ENCODE measurements around the gene LANCL2.

The LANCL2 gene

DNA sequence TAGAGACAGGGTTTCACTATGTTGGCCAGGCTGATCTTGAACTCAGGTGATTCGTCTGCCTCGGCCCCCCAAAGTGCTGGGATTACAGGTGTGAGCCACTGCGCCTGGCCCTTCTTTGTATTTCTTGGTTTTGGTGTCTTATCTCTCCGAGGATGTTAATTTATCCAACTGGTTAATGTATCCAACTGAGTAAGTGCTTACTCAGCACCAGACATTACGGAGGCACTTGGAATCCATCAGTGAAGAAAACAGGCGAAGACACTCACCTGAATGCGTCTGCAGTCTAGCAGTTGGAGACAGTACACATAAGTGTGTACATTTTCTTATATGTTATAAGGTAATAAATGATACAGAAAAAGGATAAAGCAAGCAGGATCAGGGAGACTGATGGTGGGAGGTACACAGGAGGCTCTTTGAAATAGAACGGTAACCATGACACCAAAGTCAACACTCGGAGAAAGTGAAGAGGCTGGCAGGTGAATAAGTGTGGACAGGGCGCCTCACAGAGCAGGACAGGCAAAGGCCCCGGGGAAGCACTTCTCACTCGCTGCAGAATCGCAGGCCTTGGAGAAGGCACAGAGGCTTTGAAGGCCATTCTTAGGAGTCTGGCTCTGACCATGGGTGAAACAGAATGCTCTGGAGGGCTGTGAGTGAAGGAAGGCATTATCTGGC lies 73.1 kb downstream of the LANCL2 start:
- no peak for DNase-seq (ENCODE audit: low read depth)

DNA sequence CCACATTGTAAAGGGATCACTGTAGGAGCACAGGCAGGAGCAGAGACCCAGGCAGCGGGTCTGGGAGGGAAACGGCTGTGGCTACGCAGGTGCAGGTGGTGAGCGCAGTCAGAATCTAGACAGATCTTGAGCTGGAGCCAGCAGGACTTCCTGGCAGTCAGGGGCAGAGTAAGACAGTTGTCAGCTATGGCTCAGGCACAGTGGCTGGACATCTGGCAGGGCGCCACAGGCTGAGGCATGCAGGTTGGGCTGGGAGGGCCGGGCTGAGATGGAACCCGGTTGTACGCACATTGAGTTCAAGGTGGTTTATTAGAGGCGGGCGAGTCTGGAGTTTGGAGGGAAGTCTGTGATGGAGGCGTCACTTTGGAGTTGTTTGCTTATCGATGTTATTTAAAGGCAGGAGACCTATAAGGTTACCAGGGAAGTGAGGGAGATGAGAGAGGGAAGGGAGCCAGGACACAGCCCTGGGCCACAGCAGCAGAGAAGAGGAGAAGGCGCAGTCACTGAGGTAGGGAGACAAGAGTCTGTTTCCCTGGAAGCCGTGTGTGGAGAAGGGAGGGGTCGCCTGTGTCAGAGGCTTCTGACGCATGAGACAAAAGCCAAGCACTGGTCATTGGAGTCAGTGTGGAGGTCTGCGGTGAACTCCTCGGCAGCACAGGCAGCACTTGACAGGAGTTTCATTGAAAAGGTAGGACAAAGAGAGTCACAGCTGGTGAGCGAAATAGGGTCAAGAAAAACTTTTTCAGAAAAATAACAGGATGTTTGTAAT lies 73.8 kb downstream of the LANCL2 start:
- peak; percentile 35 for DNase-seq (ENCODE audit: low read depth)

DNA sequence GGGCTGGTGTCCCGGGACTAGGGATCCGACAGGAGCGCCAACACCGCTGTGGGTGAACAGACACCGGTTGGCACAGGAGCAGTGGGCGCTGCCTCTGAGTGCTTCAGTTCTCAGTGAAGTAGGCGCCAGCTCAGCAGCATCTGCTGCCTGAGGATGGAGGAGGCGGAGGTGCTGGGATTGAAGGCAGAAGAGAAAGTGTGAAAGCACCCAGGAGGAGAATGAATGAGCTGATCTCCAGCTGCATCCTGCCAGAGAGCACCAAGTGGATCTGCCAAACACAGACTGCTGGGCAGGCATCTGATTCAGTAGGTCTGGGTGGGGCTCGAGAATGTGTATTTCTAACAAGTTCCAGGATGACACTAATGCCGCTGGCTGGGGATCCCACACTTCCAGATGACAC lies 74.5 kb downstream of the LANCL2 start:
- peak; percentile 65 for DNase-seq (ENCODE audit: low read depth)

DNA sequence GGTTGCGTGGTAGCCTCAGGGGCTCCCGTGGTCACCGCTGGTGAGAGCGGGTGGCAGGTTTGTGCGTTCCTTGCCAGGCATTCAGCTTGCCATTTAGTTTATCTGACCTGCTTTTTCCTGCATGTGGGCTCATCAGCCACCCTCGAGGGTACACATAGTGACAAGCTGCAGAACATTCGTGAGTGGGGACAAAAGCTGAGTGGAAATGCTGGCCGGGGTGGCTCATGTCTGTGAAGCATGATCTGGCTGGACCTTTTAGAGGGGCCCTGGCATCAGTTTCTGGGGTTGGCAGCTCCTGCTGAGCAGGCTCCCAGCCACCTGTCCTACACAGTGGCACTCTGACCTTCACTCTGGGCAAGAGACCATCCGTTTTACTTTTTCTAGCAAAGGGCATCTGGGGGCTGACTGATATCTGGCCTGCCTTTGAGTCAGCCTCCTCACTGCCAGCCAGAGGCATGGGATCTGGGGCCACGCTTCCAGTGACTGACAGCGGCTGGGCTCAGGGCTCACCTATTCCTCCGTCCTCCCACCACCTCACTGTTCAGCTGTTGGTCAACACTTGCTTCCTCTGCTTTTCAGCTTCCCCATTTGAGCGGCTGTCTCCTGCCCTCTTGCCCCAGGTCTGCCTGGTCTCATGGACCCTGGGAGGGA lies 75.0 kb downstream of the LANCL2 start:
- no peak for DNase-seq (ENCODE audit: low read depth)

DNA sequence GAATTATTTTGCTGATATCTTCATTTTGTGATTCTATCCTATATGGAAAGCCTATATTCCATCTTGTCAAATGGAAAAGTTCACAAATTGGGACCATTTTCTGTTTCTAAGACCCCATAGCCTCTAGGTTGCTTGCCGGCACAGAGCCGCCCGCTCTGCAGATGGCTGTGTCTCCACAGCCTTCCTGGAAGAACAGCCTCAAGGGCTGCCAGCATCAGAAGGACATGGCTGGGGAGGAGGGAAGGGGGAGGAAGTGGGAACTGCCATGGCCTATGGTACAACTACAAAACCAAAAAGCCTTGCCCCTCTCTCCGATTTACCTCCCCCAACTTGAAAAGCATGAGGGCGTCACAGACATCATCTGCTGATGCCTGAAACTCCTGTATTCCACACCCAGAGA lies 75.9 kb downstream of the LANCL2 start:
- DNase-seq (ENCODE audit: low read depth), result no peak

DNA sequence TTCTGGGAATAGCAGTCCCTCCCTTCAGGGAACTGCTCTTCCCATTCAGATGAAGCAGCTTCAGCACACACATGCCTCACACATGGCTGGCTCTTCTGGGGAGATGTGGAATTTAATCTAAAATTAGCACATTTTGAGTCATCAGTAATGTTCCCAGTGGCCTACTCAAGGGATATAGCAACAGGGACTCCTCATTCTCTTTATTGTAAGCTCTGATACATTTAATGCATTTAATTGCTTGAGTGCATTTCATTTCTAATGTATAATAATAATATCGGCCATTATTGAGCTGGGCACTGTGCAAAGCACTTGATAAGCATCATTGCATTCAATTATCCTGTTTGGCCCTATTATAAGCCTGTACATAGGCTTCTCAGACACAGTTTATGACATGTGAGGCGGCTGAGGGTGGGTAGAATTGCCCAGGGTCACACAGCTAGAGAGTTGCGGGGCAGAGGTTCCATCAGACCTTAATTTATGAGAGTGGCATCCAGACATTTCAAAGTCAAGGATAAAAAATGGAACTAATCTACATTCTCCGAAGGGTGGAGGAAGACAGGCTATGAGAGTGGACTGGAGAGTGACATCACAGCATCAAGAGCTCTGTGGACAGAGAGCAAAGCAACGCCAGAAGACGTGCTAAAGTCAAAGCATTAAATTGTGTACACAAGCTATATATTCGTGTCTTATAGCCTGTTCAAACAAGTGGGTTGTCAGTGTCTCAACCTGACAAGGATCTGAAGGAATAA lies 76.8 kb downstream of the LANCL2 start:
- DNase-seq (ENCODE audit: low read depth), result peak; percentile 92

DNA sequence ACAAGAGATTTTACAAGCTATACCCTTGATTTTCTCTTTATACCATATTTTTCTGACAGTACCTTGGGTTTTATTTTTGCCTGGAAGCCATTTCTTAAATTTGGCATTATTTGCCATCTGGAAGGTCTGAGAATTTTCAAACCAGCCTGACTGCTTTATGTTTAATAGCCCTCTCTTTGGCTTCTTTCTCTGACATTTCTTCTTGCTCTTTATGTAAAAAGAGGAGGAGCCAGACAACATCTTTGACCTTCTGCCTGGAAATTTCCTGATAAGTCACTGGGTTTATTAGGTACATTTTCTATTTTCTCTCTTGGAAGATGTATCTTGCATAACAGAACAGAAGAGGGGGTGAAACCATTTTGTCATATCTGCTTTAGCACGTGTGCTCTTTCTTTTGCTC lies 79.6 kb downstream of the LANCL2 start:
- no peak for DNase-seq (ENCODE audit: low read depth)

DNA sequence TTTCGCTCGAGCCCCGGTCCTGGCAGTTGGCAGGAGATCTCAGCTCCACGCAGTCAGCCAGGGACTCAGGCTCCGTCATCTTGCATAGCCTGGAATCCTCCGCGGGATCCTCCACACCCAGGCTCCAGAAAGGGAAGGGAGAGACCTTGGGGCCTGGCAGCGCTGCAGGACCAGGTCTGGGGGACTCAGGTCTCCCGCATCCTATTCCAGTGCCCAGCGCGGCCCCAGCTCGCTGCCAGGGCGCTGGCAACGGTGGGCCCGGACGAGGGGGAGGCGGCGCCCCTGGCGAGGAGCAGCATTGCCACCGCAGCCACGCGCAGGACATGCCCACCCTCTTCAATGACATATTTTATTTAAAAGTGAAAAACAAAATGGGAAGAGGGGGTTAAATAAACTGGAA lies 83.4 kb downstream of the LANCL2 start:
- no peak for DNase-seq (ENCODE audit: low read depth)

DNA sequence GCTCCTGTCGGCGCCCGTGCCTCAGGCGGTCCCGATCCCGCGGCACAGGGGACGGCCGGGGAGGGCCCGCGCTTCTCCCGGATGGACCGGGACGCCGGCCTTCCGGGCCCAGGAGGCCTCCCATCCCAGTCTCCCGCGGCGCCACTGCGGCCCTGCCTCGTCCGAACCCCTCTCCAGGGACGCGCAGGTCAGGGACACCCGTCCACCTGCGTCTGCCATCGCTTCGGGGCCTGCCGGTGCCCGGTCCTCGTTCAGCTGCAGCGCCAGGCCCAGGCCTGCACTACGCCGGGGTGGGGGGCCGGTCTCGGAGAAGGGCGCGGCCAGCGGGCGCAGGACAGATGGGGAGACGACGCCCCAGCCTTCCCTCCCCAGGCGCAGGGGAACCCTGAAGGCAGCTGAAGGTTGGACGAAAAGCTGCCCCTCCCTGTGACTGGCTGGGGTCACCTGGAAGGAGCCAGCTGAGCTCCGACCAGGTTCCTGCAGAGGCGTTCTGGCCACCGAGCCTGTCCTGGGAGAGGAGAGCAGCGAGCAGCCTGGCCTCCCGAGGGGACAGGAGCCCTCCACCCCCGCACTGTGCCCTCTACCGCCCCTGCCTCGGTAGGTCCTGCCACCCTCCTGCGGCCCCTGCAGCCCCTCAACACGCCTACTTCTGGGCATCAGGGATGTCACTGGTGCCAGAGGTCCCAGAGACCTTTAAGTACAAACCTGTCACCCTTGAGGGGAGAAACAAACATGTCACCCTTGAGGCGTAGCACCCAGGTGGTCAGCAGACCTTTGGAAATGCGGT lies 84.3 kb downstream of the LANCL2 start:
- no peak for DNase-seq (ENCODE audit: low read depth)

DNA sequence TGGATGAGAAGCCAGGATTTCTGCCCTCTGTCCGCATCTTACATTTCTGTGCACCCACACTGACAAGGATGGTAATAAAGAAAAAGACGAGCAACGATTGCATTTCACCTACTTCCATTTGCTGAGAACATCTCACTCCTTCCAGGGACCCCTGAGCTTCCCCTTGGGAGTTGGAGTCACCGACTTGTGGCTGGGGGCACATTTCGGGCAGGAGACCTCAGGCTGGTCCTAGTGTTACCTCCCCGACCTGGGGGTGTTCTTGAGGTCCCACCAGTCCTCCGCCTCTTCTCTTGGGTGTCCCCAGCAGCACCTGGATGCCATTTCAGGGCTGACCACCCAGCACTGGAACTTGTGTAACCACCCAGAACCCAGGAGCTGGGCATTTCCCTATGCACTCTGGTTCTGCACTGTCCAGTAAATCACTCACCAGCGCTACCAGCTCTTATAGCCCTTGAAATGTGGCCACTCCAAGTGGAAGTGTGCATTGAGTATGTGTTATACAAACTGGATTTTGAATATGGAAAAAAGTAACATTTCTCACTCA lies 84.9 kb downstream of the LANCL2 start:
- DNase-seq (ENCODE audit: low read depth), result no peak

DNA sequence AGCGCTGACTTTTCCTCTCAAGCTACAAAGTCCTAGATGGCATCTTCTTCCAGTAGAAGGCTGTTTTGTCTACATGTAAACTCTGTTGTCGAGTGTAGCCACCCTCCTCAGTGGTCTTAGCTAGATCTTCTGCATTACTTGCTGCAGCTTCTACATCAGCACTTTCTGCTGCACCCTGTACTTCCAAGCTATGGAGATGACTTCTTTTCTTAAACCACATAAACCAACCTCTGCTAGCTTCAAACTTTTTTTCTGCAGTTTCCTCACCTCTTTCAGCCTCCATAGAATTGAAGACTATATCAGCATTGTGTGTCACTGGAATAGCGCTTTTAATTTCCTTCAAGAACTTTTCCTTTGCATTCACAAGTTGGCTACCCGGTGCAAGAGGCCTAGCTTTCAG lies 87.8 kb downstream of the LANCL2 start:
- no peak for DNase-seq (ENCODE audit: low read depth)

DNA sequence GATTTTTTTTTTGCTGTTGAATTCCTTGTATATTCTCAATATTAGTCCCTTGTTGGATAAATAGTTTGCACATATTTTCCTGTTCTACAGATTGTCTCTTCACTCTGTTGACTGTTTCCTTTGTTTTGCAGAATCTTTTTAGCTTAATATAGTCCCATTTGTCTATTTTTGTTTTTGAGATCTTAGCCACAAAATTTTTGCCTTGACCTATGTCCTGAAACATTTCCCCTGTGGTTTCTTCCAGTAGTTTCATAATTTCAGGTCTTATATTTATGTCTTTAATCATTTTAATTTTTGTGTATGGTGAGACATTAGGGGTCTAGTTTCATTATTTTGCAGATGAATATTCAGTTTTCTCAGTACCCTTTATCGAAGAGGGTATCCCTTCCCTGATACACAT lies 92.7 kb downstream of the LANCL2 start:
- peak; percentile 19 for DNase-seq (ENCODE audit: low read depth)

DNA sequence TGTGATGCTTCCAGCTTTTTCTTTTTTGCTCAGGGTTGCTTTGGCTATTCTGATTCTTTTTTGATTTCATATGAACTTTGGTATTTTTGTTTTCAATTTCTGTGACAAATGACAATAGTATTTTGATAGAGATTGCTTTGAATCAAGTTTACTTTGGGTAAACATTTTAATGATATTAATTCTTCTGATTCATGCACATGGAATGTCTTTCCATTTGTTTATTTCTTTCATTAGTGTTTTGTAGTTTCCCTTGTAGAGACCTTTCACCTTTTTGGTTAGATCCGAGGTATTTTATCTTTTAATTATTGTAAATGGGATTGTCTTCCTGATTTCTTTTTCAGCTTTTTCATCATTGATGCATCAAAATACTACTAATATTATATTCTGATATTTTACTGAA lies 93.2 kb downstream of the LANCL2 start:
- no peak for DNase-seq (ENCODE audit: low read depth)

DNA sequence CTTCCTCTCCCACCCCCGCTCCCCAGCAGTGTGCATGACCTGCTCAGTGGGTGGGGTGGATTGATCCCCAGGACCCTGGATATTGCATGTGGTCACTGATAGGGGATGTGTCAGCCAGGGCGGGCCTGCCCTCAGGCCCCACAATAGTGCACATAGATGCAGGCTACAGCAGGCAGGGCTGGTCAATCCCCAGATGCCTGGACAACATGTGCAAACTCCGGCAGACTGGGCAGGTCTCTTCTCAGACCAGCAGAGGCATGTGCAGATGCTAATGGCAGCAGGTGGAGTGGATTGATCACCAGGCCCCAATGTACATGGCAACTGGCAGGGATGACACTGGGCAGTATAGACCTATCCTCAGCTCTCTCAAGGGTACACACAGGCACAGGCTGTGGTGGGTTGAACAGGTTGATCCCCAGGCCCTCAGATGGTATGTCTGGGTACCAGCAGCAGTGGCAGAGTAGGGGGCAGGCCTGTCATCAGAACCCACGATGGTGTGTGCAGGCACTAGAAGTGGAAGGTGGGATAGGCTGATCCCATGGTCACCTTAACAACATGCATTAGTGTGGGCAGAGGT lies 98.6 kb downstream of the LANCL2 start:
- no peak for DNase-seq (ENCODE audit: low read depth)

DNA sequence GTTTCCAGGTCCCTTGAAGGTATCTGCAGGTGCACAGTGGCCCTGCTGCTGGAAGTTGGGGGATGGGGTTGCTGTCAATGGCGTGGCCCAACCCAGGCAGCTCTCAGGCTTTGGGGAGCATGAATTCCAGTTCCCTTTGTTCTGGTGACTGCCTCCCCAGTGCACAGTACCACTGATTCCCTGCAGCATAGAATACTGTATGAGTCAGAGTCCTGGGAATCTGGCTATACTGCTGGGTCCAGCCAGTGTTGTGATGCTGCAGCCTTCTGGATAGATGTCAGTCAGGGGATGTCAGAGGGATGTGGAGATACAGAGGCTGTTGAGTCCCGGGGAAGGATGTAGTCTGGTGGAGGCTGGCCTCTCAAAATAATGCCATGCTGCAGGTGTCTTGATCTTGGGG lies 99.3 kb downstream of the LANCL2 start:
- peak; percentile 44 for DNase-seq (ENCODE audit: low read depth)

DNA sequence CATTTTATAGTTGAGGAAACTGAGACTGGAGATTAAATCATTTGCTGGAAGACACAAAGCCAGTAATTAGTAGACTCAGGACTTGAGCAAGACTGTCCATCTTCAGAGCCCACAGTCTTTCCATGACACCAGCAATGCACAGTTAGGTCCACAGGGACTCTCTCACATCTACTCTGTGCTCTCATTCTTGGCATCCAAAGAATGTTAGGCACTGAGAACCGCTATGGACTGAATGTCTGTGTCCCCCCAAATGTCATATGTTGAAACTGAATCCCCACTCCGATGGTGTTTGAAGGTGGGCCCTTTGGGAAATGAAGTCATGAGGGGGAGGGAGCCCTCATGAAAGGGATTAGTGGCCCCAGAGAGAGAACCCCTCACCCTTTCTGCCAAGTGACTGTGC lies 100.6 kb downstream of the LANCL2 start:
- DNase-seq (ENCODE audit: low read depth), result peak; percentile 16

DNA sequence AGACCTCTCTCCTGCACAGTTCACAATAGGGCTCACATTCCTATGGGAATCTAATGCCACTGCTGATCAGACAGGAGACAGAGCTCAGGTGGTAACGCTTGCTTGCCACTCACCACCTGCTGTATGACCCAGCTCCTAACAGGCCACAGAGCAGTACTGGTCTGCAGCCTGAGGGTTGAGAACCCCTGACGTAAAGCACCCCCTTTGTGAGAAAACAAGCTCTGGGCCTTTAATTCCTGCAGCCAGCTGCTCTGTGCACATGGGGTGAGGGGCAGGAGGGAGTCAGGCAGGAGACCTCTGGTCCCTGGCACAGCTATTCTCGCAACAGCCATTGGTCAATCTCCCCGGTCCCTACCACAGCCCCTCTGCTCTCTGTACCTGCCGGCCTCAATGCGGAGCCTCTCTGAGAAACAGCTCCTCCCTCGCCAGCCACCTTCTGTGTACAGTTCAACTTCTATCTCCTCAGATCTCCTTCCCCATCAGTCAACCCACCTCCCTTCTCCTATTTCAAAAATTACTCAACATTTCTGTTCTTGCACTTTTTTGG lies 102.0 kb downstream of the LANCL2 start:
- no peak for DNase-seq (ENCODE audit: low read depth)

DNA sequence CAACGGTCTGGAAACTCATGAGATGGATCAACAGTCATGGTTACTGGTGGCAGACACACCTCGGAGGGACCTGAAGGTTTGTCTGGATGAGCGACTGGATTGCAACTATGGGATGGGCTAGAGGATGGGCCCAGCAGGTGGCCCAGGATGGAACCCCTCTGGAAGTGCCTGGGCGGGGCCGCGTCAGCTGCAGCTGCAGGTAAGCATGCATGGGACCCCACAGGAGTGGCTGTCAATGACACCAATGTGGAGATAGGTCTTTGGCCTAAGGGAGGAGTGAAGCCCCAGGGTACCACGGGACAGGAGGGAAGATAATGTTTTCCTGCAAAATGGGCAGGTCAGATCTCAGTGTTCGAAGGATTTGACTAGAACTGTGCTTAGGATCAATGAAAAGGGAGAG lies 103.4 kb downstream of the LANCL2 start:
- DNase-seq (ENCODE audit: low read depth), result no peak

DNA sequence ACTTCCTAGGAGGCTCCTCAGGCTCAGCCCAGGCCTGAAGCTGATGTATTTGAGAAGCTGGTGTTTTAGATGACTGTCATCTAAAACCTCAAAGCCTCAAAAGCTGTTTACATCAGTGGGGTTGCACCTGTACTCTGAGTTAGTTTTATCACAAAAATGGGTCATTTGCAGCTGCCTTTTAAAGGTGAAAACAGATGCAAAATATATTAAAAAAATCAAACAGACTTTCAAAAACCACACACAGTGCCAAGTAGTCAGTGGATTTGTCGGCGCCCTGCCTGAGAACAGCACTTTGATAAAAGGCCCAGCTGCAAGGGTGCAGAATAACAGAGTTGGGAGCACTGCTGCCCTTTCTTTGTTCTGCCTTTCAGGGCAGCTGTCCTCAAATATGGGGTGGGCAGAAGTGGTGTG lies 104.1 kb downstream of the LANCL2 start:
- no peak for DNase-seq (ENCODE audit: low read depth)

DNA sequence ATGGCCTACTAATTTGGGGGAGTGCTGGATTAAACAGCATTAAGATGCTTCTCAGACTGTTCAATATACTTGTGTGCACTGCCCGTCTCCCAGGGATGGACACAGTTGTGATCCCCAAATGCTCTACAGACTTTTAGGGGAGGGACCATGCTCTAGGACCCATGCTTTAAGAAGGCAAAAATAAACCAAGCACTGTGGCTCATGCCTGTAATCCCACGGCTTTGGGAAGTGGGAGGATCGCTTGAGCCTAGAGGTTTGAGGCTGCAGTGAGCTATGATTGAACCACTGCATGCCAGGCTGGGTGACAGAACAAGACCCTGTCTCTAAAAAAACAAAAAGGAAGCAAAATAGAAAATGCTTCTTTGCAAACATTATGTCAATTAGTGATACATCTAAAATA lies 104.6 kb downstream of the LANCL2 start:
- no peak for DNase-seq (ENCODE audit: low read depth)

DNA sequence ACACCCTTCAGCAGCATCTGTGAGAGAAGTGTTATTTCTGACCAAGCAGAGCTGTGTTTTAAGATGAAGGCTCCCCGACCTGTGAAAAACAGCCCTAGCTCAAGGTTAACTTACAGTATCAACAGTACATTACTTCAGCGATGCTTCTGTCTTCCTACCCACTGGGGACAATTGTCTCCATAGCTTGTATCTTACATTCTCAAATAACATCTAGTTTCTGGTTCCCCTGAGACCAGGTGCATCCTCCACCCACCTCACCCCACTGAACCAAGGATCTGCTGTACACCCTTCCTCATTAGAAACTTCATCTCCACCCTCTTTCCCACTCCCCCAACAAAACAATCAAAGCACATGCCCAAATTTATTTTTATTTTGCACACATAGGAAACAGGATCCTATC lies 105.1 kb downstream of the LANCL2 start:
- no peak for DNase-seq (ENCODE audit: low read depth)
